ENCODE data around the gene TTBK1. TPM values are rescaled to one million over a fixed set of nuclear protein-coding genes. Genes with fewer than 3 reads are reported as not detected.

TTBK1 gene
- total RNA-seq, result not detected

DNA sequence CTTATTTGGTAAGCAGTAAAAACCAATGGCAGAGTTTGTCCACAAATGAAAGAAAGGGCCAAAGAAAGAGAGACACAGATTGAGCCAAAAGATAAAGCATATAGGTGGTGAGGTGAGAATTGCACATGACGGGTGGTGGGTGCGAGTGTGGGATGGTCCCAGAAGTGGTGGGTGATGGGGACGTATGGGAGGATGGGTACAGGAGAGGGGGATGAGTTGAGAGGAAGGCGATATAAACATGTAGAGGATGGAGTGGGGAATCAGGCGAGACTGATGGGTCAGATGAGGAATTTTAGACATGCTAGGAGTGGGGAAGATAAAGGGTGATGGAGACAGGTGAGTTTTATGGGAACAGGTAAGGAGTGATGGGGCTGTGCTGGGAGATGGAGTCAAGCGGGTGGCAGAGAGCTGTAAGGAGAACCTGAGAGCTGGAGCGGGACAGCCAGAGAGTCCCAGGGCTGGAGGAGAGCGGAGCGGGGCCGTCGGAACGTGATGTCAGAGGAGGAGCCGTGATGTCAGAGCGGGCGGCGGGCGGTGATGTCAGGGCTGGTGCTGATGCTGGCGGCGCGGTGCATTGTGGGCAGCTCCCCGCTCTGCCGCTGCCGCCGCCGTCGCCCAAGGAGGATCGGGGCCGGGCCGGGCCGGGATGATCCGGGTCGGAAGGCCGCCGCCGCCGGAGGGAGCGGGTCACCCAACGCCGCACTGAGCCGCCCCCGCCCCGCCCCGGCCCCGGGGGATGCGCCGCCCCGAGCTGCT is at the start of gene TTBK1:
Gene TTBK1 (plus strand): TSS at position 574 of the 756 bp plus-strand sequence. CDS start 3,180 bp downstream, outside the sequence.
- Histone ChIP-seq H3K36me3 (no peaks in the 10 kb centered on the region), H3K4me3 (no peak within 1 kb of the TSS), H3K27ac (no peak within 1 kb of the TSS), H3K9me3 (no peaks in the 10 kb centered on the region), H3K4me1 (peaks cover 3 to 6% of the 10 kb centered on the region in 2 donors), H3K27me3 (no peaks in the 10 kb centered on the region)
- TF ChIP-seq CTCF (IDR thresholded peaks at IDR 0.05), result no peak
- intact Hi-C loops (cut with DNase I), result no loop called here
- no peak for DNase-seq (ENCODE audit: low spot score in 2 of 2)

GRCh38 chr6:43193929-43194328 is 49.4 kb upstream of the TTBK1 start:
- no peaks in the 10 kb centered on the region for H3K4me1 ChIP-seq
- no peak for DNase-seq (ENCODE audit: low spot score in 2 of 2)
- no peak overlapping the region for H3K4me3 ChIP-seq
- TF ChIP-seq CTCF (IDR thresholded peaks at IDR 0.05), result no peak
- no peaks in the 10 kb centered on the region for H3K9me3 ChIP-seq
- H3K27me3 ChIP-seq, result no peaks in the 10 kb centered on the region
- peaks cover 56 to 63% of the 10 kb centered on the region in 2 donors for H3K36me3 ChIP-seq
- intact Hi-C loops (cut with DNase I), result no loop called here
- no peak overlapping the region for H3K27ac ChIP-seq

GRCh38 chr6:43196337-43196736 is 46.9 kb upstream of the TTBK1 start:
- TF ChIP-seq CTCF (IDR thresholded peaks at IDR 0.05), result no peak
- Histone ChIP-seq H3K4me1 (no peaks in the 10 kb centered on the region), H3K36me3 (peaks cover 59 to 73% of the 10 kb centered on the region in 2 donors), H3K9me3 (no peaks in the 10 kb centered on the region), H3K4me3 (no peak overlapping the region), H3K27ac (no peak overlapping the region), H3K27me3 (no peaks in the 10 kb centered on the region)
- intact Hi-C loops (cut with DNase I), result no loop called here
- DNase-seq (ENCODE audit: low spot score in 2 of 2), result no peak

DNA sequence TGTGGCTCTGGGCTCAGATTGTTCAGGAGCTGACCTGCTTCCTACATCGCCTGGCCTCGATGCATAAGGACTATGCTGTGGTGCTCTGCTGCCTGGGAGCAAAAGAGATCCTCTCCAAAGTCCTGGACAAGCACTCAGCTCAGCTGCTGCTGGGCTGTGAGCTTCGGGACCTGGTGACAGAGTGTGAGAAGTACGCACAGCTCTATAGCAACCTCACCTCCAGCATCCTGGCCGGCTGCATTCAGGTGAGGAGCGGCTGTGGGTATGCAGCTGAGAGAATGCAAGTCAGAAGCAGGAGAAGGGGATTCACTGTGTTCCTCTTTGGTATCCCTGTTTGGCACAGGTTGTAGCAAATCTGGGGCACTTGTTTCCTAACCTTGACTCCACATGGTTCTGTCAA is 43.4 kb upstream of the TTBK1 start:
- intact Hi-C loops (cut with DNase I), result no loop called here
- no peak for TF ChIP-seq CTCF (IDR thresholded peaks at IDR 0.05)
- DNase-seq (ENCODE audit: low spot score in 2 of 2), result no peak
- Histone ChIP-seq H3K9me3 (no peaks in the 10 kb centered on the region), H3K27me3 (no peaks in the 10 kb centered on the region), H3K4me3 (no peak overlapping the region), H3K4me1 (no peaks in the 10 kb centered on the region), H3K36me3 (peaks cover 54 to 69% of the 10 kb centered on the region in 2 donors), H3K27ac (no peak overlapping the region)

DNA sequence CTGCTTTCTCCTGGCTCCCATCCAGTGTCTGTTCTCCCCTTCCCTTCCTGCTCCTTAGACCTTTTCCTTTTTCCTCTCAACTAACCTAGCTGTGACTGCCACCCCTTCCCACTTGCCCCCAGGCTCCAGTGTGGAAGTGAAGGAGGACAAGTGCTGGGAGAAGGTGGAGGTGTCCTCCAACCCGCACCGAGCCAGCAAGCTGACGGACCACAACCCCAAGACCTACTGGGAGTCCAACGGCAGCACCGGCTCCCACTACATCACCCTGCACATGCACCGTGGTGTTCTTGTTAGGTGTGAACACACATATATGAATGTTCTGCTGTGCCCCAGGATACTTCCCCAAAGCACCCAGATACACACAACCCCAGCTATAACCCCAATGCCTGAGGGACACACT is 42.7 kb upstream of the TTBK1 start:
- TF ChIP-seq CTCF (IDR thresholded peaks at IDR 0.05), result no peak
- H3K4me1 ChIP-seq, result no peaks in the 10 kb centered on the region
- intact Hi-C loops (cut with DNase I), result no loop called here
- H3K4me3 ChIP-seq, result no peak overlapping the region
- H3K36me3 ChIP-seq, result peaks cover 53 to 69% of the 10 kb centered on the region in 2 donors
- no peaks in the 10 kb centered on the region for H3K27me3 ChIP-seq
- no peak overlapping the region for H3K27ac ChIP-seq
- H3K9me3 ChIP-seq, result no peaks in the 10 kb centered on the region
- no peak for DNase-seq (ENCODE audit: low spot score in 2 of 2)
